Panc1 (cell line): ENCODE results near the gene COL5A1.

Experiments
- CTCF ChIP-seq: fragments of 450-650 bp; IDR thresholded peaks from 2 replicates; pipeline ENCODE4 v1.5.1; 2017; ENCODE audit warnings: mild to moderate bottlenecking
- POLR2AphosphoS5 ChIP-seq: IDR thresholded peaks from 2 replicates; pipeline ENCODE4 v1.6.1; 2012; ENCODE audit warnings: mild to moderate bottlenecking, low read depth, low read length, moderate library complexity
- REST ChIP-seq, 2 experiments: IDR thresholded peaks; 2 replicates each; pipeline ENCODE4 v1.6.1; 2011 to 2012; ENCODE audit warnings: low read depth in 2 of 2, control low read depth in 1 of 2, low read length in 1 of 2, mild to moderate bottlenecking in 1 of 2, moderate library complexity in 1 of 2; ENCODE audit not compliant: insufficient read depth in 1 of 2
- SIN3A ChIP-seq: IDR thresholded peaks from 2 replicates; pipeline ENCODE4 v1.6.1; 2012; ENCODE audit warnings: low read depth, mild to moderate bottlenecking, low read length, moderate library complexity, borderline replicate concordance; ENCODE audit not compliant: insufficient read depth
- TCF7L2 ChIP-seq: IDR thresholded peaks from 2 replicates; pipeline ENCODE4 v1.6.1; 2011; ENCODE audit warnings: mild to moderate bottlenecking, low read depth, low read length, inconsistent platforms

GRCh38 chr9:134635351-134636148, 6.1 kb upstream of the COL5A1 start:
- no peak for TF ChIP-seq CTCF
- TF ChIP-seq POLR2AphosphoS5, result no peak
- TF ChIP-seq SIN3A, result no peak
- no peak for TF ChIP-seq REST (IDR thresholded peaks at IDR 0.05; ENCODE audit: insufficient read depth in 1 of 2, low read depth in 2 of 2, low read length in 1 of 2)
- no peak for TF ChIP-seq TCF7L2
